ENCODE results near the gene PAFAH2. TPM values are rescaled to one million over a fixed set of nuclear protein-coding genes. Genes with fewer than 3 reads are reported as not detected.

Gene PAFAH2
- polyA plus RNA-seq, 12 donors = 29.4 to 316 (median 79.5) TPM

Other genes starting within 250 kb of the PAFAH2 start
- gene SELENON, start 197.9 kb downstream of the PAFAH2 start, polyA plus RNA-seq (ENCODE audit: insufficient read length in 12 of 12) = 10 to 100 TPM in 11 of 12 donors, not detected in 1; 46.6 to 86.5 (median 57.8) TPM
- gene MTFR1L, start 178.1 kb downstream of the PAFAH2 start, polyA plus RNA-seq (ENCODE audit: insufficient read length in 12 of 12) = 10 to 100 TPM in 11 of 12 donors, not detected in 1; 58.6 to 85.0 (median 65.0) TPM
- 1 to 10 TPM in 8 of 12 donors, under 1 TPM in 2, not detected in 2; 0.62 to 2.2 (median 1.4) TPM for gene AUNIP, start 138.6 kb downstream of the PAFAH2 start, polyA plus RNA-seq (ENCODE audit: insufficient read length in 12 of 12)
- gene PAQR7, start 122.4 kb downstream of the PAFAH2 start, polyA plus RNA-seq (ENCODE audit: insufficient read length in 12 of 12) = 10 to 100 TPM in 1 of 12 donors, 1 to 10 TPM in 10, not detected in 1; 5.2 to 12.1 (median 7.0) TPM
- 100 to 1,000 TPM in 11 of 12 donors, not detected in 1; 416 to 861 (median 621) TPM for gene STMN1, start 91.6 kb downstream of the PAFAH2 start, polyA plus RNA-seq (ENCODE audit: insufficient read length in 12 of 12)
- 1 to 10 TPM in 10 of 12 donors, not detected in 2; 1.3 to 5.8 (median 3.4) TPM for gene EXTL1, start 23.7 kb upstream of the PAFAH2 start, polyA plus RNA-seq (ENCODE audit: insufficient read length in 12 of 12)
- 1 to 10 TPM in 4 of 12 donors, under 1 TPM in 6, not detected in 2; 0.08 to 1.8 (median 0.78) TPM for gene SLC30A2, start 48.1 kb upstream of the PAFAH2 start, polyA plus RNA-seq (ENCODE audit: insufficient read length in 12 of 12)
- gene TRIM63, start 69.6 kb upstream of the PAFAH2 start, polyA plus RNA-seq (ENCODE audit: insufficient read length in 12 of 12) = 10 to 100 TPM in 11 of 12 donors, not detected in 1; 13.4 to 57.6 (median 38.9) TPM
- gene PDIK1L, start 113.8 kb upstream of the PAFAH2 start, polyA plus RNA-seq (ENCODE audit: insufficient read length in 12 of 12) = 10 to 100 TPM in 1 of 12 donors, 1 to 10 TPM in 10, not detected in 1; 6.7 to 10.3 (median 7.6) TPM
- under 1 TPM in 10 of 12 donors, not detected in 2; 0.56 to 0.92 (median 0.77) TPM for gene FAM110D, start 161.0 kb upstream of the PAFAH2 start, polyA plus RNA-seq (ENCODE audit: insufficient read length in 12 of 12)
- under 1 TPM in 1 of 12 donors, not detected in 11; 0.26 TPM for gene C1orf232, start 170.9 kb upstream of the PAFAH2 start, polyA plus RNA-seq (ENCODE audit: insufficient read length in 12 of 12)
- 10 to 100 TPM in 10 of 12 donors, not detected in 2; 11.6 to 18.2 (median 14.3) TPM for gene ZNF593, start 171.8 kb upstream of the PAFAH2 start, polyA plus RNA-seq (ENCODE audit: insufficient read length in 12 of 12)
- gene ZNF593OS, start 173.8 kb upstream of the PAFAH2 start, polyA plus RNA-seq (ENCODE audit: insufficient read length in 12 of 12) = 1 to 10 TPM in 8 of 12 donors, under 1 TPM in 2, not detected in 2; 0.49 to 2.1 (median 1.3) TPM
- gene CNKSR1, start 179.4 kb upstream of the PAFAH2 start, polyA plus RNA-seq (ENCODE audit: insufficient read length in 12 of 12) = 10 to 100 TPM in 2 of 12 donors, 1 to 10 TPM in 9, not detected in 1; 1.7 to 13.5 (median 2.7) TPM
- under 1 TPM in 1 of 12 donors, not detected in 11; 0.08 TPM for gene CATSPER4, start 192.5 kb upstream of the PAFAH2 start, polyA plus RNA-seq (ENCODE audit: insufficient read length in 12 of 12)
- 10 to 100 TPM in 11 of 12 donors, not detected in 1; 21.0 to 34.8 (median 25.8) TPM for gene CEP85, start 236.1 kb upstream of the PAFAH2 start, polyA plus RNA-seq (ENCODE audit: insufficient read length in 12 of 12)